Activated CD8-positive, alpha-beta T cell treated with anti-CD3 and anti-CD28 coated beads, Interleukin-2, amount 10 ng/mL, durations not matched to agents 7 days and 5 days (primary cell): ENCODE data around the gene CDK2AP2. TPM values are rescaled to one million over a fixed set of nuclear protein-coding genes. Genes with fewer than 3 reads are reported as not detected.
"Not testable (repeated sequence)": the region's sequence is repeated elsewhere in the genome, so short reads cannot be mapped to it uniquely, and the experiment has no call there.

Experiments
- ATAC-seq: fragments of 150-1000 bp; cut with Tn5 transposase; one replicate; pipeline ENCODE4 v1.10.0; 2021; ENCODE audit warnings: moderate library complexity
- CTCF ChIA-PET: fragments of 350-600 bp; sonication (Branson Sonifier 250); formaldehyde crosslinking; loops from one replicate; lab custom pipeline; 2021; ENCODE audit warnings: antibody characterized with exemption; lab: Charles Lee
- POLR2A ChIA-PET: fragments of 350-600 bp; sonication (Branson Sonifier 250); formaldehyde crosslinking; loops from one replicate; lab custom pipeline; 2021; ENCODE audit warnings: antibody characterized with exemption; lab: Charles Lee
- DNase-seq: peaks from one replicate; pipeline ENCODE4 v3.0.0-alpha.2; 2020
- H3K27ac Mint-ChIP-seq: one replicate; pipeline ENCODE4 v1.8.0; 2021; ENCODE audit warnings: mild to moderate bottlenecking, mixed read lengths
- H3K27me3 Mint-ChIP-seq: one replicate; pipeline ENCODE4 v1.8.0; 2021; ENCODE audit warnings: low read depth, mixed read lengths
- H3K36me3 Mint-ChIP-seq: one replicate; pipeline ENCODE4 v1.8.0; 2021; ENCODE audit warnings: low read depth, mixed read lengths
- H3K4me1 Mint-ChIP-seq: one replicate; pipeline ENCODE4 v1.8.0; 2021; ENCODE audit warnings: low read depth, mixed read lengths
- H3K4me3 Mint-ChIP-seq: one replicate; pipeline ENCODE4 v1.8.0; 2021; ENCODE audit warnings: mild to moderate bottlenecking, mixed read lengths
- H3K9me3 Mint-ChIP-seq: one replicate; pipeline ENCODE4 v1.8.0; 2022; ENCODE audit warnings: mixed read lengths; ENCODE audit not compliant: insufficient read depth
- total RNA-seq, 2 experiments: library from RNA; stranded (reverse); gene quantifications; one replicate each; pipeline ENCODE4 v1.2.3, GENCODE V29; 2021

CDK2AP2 gene
- total RNA-seq, 2 experiments from 2014 or later = 168 to 175 TPM

GRCh38 chr11:67468456-67468758, 39.6 kb downstream of the CDK2AP2 start:
- peak overlapping the region; percentile 83 for H3K27ac Mint-ChIP-seq
- ChIA-PET CTCF (interaction anchor here (0.6 to 3.2 kb wide), 12 partner anchors 16 to 115 kb away, joined by 3 to 21 read pairs (median 4); partner anchors contain the start of genes GPR152, PITPNM1, POLD4 and PPP1CA), POLR2A (interaction anchor here (0.6 to 8.7 kb wide), 7 partner anchors 9 to 146 kb away, joined by 3 to 103 read pairs (median 6); partner anchors contain the start of genes AIP and PTPRCAP)
- peaks cover 4% of the 10 kb centered on the region for H3K36me3 Mint-ChIP-seq
- DNase-seq (peak; percentile 39), ATAC-seq (peak; percentile 2)
- H3K27me3 Mint-ChIP-seq = no peaks in the 10 kb centered on the region
- H3K9me3 Mint-ChIP-seq = no peaks in the 10 kb centered on the region
- H3K4me3 Mint-ChIP-seq = peak overlapping the region; percentile 87
- H3K4me1 Mint-ChIP-seq = peaks cover 38% of the 10 kb centered on the region

- ChIA-PET POLR2A (interaction anchor here (0.9 to 8.7 kb wide), 6 partner anchors 17 to 146 kb away, joined by 3 to 103 read pairs (median 6); partner anchors contain the start of genes AIP and PTPRCAP), CTCF (interaction anchor here (0.6 to 3.2 kb wide), 12 partner anchors 15 to 115 kb away, joined by 3 to 21 read pairs (median 4); partner anchors contain the start of genes GPR152, PITPNM1, POLD4 and PPP1CA)
- H3K36me3 Mint-ChIP-seq = peaks cover 4% of the 10 kb centered on the region
- H3K4me3 Mint-ChIP-seq = peak overlapping the region; percentile 87
- peak overlapping the region; percentile 83 for H3K27ac Mint-ChIP-seq
- no peaks in the 10 kb centered on the region for H3K9me3 Mint-ChIP-seq
- H3K27me3 Mint-ChIP-seq = no peaks in the 10 kb centered on the region
- DNase-seq (no peak), ATAC-seq (no peak)
- H3K4me1 Mint-ChIP-seq = peaks cover 38% of the 10 kb centered on the region
Observed at GRCh38 chr11:67468056-67468455, 39.9 kb downstream of the CDK2AP2 start.

GRCh38 chr11:67466962-67467771, 40.8 kb downstream of the CDK2AP2 start:
- Mint-ChIP-seq H3K36me3 (peaks cover 4% of the 10 kb centered on the region), H3K9me3 (no peaks in the 10 kb centered on the region), H3K27me3 (no peaks in the 10 kb centered on the region), H3K4me1 (peaks cover 38% of the 10 kb centered on the region), H3K27ac (peak overlapping the region; percentile 74), H3K4me3 (peak overlapping the region; percentile 87)
- ATAC-seq (no peak), DNase-seq (no peak)
- ChIA-PET POLR2A (interaction anchor here (1.0 to 8.7 kb wide), 3 partner anchors 15 to 30 kb away, joined by 3 to 103 read pairs (median 70); partner anchors contain the start of genes AIP and PTPRCAP), CTCF (interaction anchor here (1.1 to 3.2 kb wide), 6 partner anchors 29 to 107 kb away, joined by 4 to 21 read pairs (median 6); partner anchors contain the start of genes PITPNM1, PPP1CA and PTPRCAP)

- ChIA-PET CTCF (interaction anchor here (2.3 to 3.2 kb wide), 2 partner anchors 39 to 65 kb away, joined by 7 to 13 read pairs; partner anchors contain the start of genes PITPNM1 and PPP1CA), POLR2A (interaction anchor here (0.7 to 8.7 kb wide), 5 partner anchors 17 to 183 kb away, joined by 3 to 103 read pairs (median 5); partner anchors contain the start of genes AIP and PTPRCAP)
- H3K9me3 Mint-ChIP-seq = no peaks in the 10 kb centered on the region
- H3K4me1 Mint-ChIP-seq = peaks cover 38% of the 10 kb centered on the region
- H3K36me3 Mint-ChIP-seq = peaks cover 4% of the 10 kb centered on the region
- DNase-seq = no peak
- H3K27ac Mint-ChIP-seq = peak overlapping the region; percentile 55
- no peak for ATAC-seq
- H3K4me3 Mint-ChIP-seq = no peak overlapping the region
- H3K27me3 Mint-ChIP-seq = no peaks in the 10 kb centered on the region
Observed at GRCh38 chr11:67466367-67466766, 41.6 kb downstream of the CDK2AP2 start.

GRCh38 chr11:67465530-67465929, 42.4 kb downstream of the CDK2AP2 start:
- not testable (repeated sequence) for H3K27me3 Mint-ChIP-seq
- H3K4me1 Mint-ChIP-seq = peaks cover 38% of the 10 kb centered on the region

GRCh38 chr11:67465189-67465510, 42.8 kb downstream of the CDK2AP2 start:
- ChIA-PET POLR2A (interaction anchor here (0.5 to 8.7 kb wide), 11 partner anchors 8 to 112 kb away, joined by 3 to 103 read pairs (median 3); partner anchors contain the start of genes AIP, PPP1CA and PTPRCAP), CTCF (interaction anchor here (0.9 to 2.3 kb wide), 6 partner anchors 11 to 63 kb away, joined by 3 to 7 read pairs (median 4); partner anchors contain the start of genes PITPNM1, PPP1CA and PTPRCAP)
- H3K36me3 Mint-ChIP-seq = peaks cover 4% of the 10 kb centered on the region
- H3K27me3 Mint-ChIP-seq = no peaks in the 10 kb centered on the region
- ATAC-seq (no peak), DNase-seq (no peak)
- no peaks in the 10 kb centered on the region for H3K9me3 Mint-ChIP-seq
- H3K4me3 Mint-ChIP-seq = peak overlapping the region; percentile 82
- peaks cover 38% of the 10 kb centered on the region for H3K4me1 Mint-ChIP-seq
- H3K27ac Mint-ChIP-seq = peak overlapping the region; percentile 89

More at GRCh38 chr11:67465530-67465929, 42.4 kb downstream of the CDK2AP2 start:
- ChIA-PET CTCF (interaction anchor here (0.9 to 2.3 kb wide), 5 partner anchors 10 to 40 kb away, joined by 3 to 7 read pairs (median 4); partner anchors contain the start of genes PITPNM1 and PTPRCAP), POLR2A (interaction anchor here (0.6 to 8.7 kb wide), 11 partner anchors 8 to 183 kb away, joined by 3 to 103 read pairs (median 4); partner anchors contain the start of genes AIP, PPP1CA and PTPRCAP)
- H3K36me3 Mint-ChIP-seq, DNase-seq, ATAC-seq, H3K9me3 Mint-ChIP-seq: not testable (repeated sequence)
- Mint-ChIP-seq H3K27ac (peak overlapping the region; percentile 89), H3K4me3 (peak overlapping the region; percentile 82)

- Mint-ChIP-seq H3K4me1 (peaks cover 39% of the 10 kb centered on the region), H3K9me3 (no peaks in the 10 kb centered on the region), H3K27ac (peak overlapping the region; percentile 89), H3K27me3 (peaks cover 2% of the 10 kb centered on the region), H3K4me3 (peak overlapping the region; percentile 82), H3K36me3 (peaks cover 4% of the 10 kb centered on the region)
- ChIA-PET POLR2A (interaction anchor here (0.5 to 8.7 kb wide), 9 partner anchors 9 to 112 kb away, joined by 3 to 103 read pairs (median 3); partner anchors contain the start of genes AIP, PPP1CA and PTPRCAP), CTCF (interaction anchor here (0.9 to 1.5 kb wide), 5 partner anchors 11 to 63 kb away, joined by 3 to 6 read pairs (median 4); partner anchors contain the start of genes PPP1CA and PTPRCAP)
- ATAC-seq (peak; percentile 88), DNase-seq (peak; percentile 96)
Observed at GRCh38 chr11:67464411-67465188, 43.4 kb downstream of the CDK2AP2 start.

- H3K4me1 Mint-ChIP-seq = peaks cover 35% of the 10 kb centered on the region
- peaks cover 2% of the 10 kb centered on the region for H3K27me3 Mint-ChIP-seq
- ChIA-PET POLR2A (interaction anchor here (0.7 to 1.4 kb wide), 2 partner anchors 12 to 44 kb away, joined by 3 read pairs; partner anchors contain the start of gene CDK2AP2), CTCF (interaction anchor here (1.4 kb wide), 1 partner anchor 62 kb away, joined by 5 read pairs; the partner anchor contains the start of gene PPP1CA)
- no peak overlapping the region for H3K27ac Mint-ChIP-seq
- no peaks in the 10 kb centered on the region for H3K9me3 Mint-ChIP-seq
- H3K4me3 Mint-ChIP-seq = peak overlapping the region; percentile 82
- ATAC-seq (no peak), DNase-seq (no peak)
- H3K36me3 Mint-ChIP-seq = peaks cover 4% of the 10 kb centered on the region
Observed at GRCh38 chr11:67463680-67464410, 44.1 kb downstream of the CDK2AP2 start.

- no peak overlapping the region for H3K27ac Mint-ChIP-seq
- peaks cover 32% of the 10 kb centered on the region for H3K4me1 Mint-ChIP-seq
- ChIA-PET POLR2A (interaction anchor here (0.7 to 1.4 kb wide), 2 partner anchors 11 to 44 kb away, joined by 3 read pairs; partner anchors contain the start of gene CDK2AP2), CTCF (no interaction called here)
- H3K27me3 Mint-ChIP-seq = peaks cover 2% of the 10 kb centered on the region
- no peaks in the 10 kb centered on the region for H3K9me3 Mint-ChIP-seq
- ATAC-seq = no peak
- no peak overlapping the region for H3K4me3 Mint-ChIP-seq
- H3K36me3 Mint-ChIP-seq = peaks cover 4% of the 10 kb centered on the region
- no peak for DNase-seq
Observed at GRCh38 chr11:67463186-67463585, 44.8 kb downstream of the CDK2AP2 start.

GRCh38 chr11:67458266-67458665, 49.7 kb downstream of the CDK2AP2 start:
- CTCF ChIA-PET = no interaction called here
- Mint-ChIP-seq H3K27ac (no peak overlapping the region), H3K36me3 (no peaks in the 10 kb centered on the region), H3K9me3 (no peaks in the 10 kb centered on the region), H3K4me3 (no peak overlapping the region), H3K27me3 (peaks cover 2% of the 10 kb centered on the region), H3K4me1 (peaks cover 2% of the 10 kb centered on the region)
- POLR2A ChIA-PET = interaction anchor here (1.6 kb wide), 1 partner anchor 22 kb away, joined by 4 read pairs; no protein-coding TSS in a partner anchor
- DNase-seq (no peak), ATAC-seq (no peak)
